Thymus (tissue), 11 donors: Measurements from ENCODE around the gene SLC38A8. TPM values are rescaled to one million over a fixed set of nuclear protein-coding genes. Genes with fewer than 3 reads are reported as not detected.

Experiments
- DNase-seq, 9 donors: peaks; one replicate each; pipeline ENCODE4 v3.0.0-alpha.2; 2013; ENCODE audit warnings: low spot score in 9 of 9, low read depth in 6 of 9, missing footprints in 1 of 9
- H3K27ac ChIP-seq, 2 donors: one replicate each; pipeline ENCODE4 v1.5.1; 2013; ENCODE audit warnings: control low read depth in 1 of 2, low read depth in 1 of 2, low read length in 1 of 2, mild to moderate bottlenecking in 1 of 2, moderate library complexity in 1 of 2
- H3K27me3 ChIP-seq, 2 donors: one replicate each; pipeline ENCODE4 v1.5.1; 2013; ENCODE audit warnings: low read length in 1 of 2; ENCODE audit not compliant: control insufficient read depth in 2 of 2, insufficient read depth in 1 of 2
- H3K36me3 ChIP-seq, 2 donors: one replicate each; pipeline ENCODE4 v1.5.1; 2013; ENCODE audit warnings: low read length in 1 of 2, mild to moderate bottlenecking in 1 of 2, moderate library complexity in 1 of 2; ENCODE audit not compliant: control insufficient read depth in 2 of 2, insufficient read depth in 2 of 2
- H3K4me1 ChIP-seq, 2 donors: one replicate each; pipeline ENCODE4 v1.5.1; 2013; ENCODE audit warnings: low read length in 2 of 2; ENCODE audit not compliant: control insufficient read depth in 2 of 2, insufficient read depth in 2 of 2
- H3K4me3 ChIP-seq, 2 donors: one replicate each; pipeline ENCODE4 v1.5.1; 2013; ENCODE audit warnings: low read length in 2 of 2, control low read depth in 1 of 2, mild to moderate bottlenecking in 1 of 2
- H3K9me3 ChIP-seq, 2 donors: one replicate each; pipeline ENCODE4 v1.5.1; 2013; ENCODE audit warnings: low read length in 1 of 2, mild to moderate bottlenecking in 1 of 2; ENCODE audit not compliant: control insufficient read depth in 2 of 2, insufficient read depth in 1 of 2
- WGBS: extraction: QIAGEN DNeasy Blood & Tissue Kit; methylation state at CpG from one replicate; pipeline ENCODE4 v1.1.7; 2013; 5-methylcytosine and 5-hydroxymethylcytosine counted together
- polyA plus RNA-seq: library from polyadenylated mRNA; stranded (reverse); fragments of 200-250 nt; gene quantifications from one replicate; pipeline ENCODE4 v1.2.3, GENCODE V29; 2013
- total RNA-seq: library from RNA; stranded (reverse); fragments of 120-200 nt; gene quantifications from one replicate; pipeline ENCODE4 v1.2.4, GENCODE V29; 2013
- donor health status: healthy.

Gene SLC38A8
- total and polyA plus RNA-seq, 2 donors, result 0.57 to 0.66 TPM

GRCh38 chr16:84062734-84063640 lies 20.4 kb upstream of the SLC38A8 start:
- no peak overlapping the region for H3K27ac ChIP-seq
- H3K4me3 ChIP-seq, result no peak overlapping the region
- 83% methylated on average over 25 of the region's 25 CpGs for WGBS
- peak in 3 of 9 donors; percentile 15 to 35 (median 33) for DNase-seq
- no peaks in the 10 kb centered on the region for H3K27me3 ChIP-seq
- H3K9me3 ChIP-seq, result no peaks in the 10 kb centered on the region
- peaks cover 69 to 71% of the 10 kb centered on the region in 2 donors for H3K36me3 ChIP-seq
- H3K4me1 ChIP-seq, result no peaks in the 10 kb centered on the region

- H3K36me3 ChIP-seq, result peaks cover 72 to 73% of the 10 kb centered on the region in 2 donors
- WGBS, result 98% methylated on average over 7 of the region's 7 CpGs
- no peak for DNase-seq
- H3K4me3 ChIP-seq, result no peak overlapping the region
- H3K27me3 ChIP-seq, result no peaks in the 10 kb centered on the region
- no peak overlapping the region for H3K27ac ChIP-seq
- H3K9me3 ChIP-seq, result no peaks in the 10 kb centered on the region
- no peaks in the 10 kb centered on the region for H3K4me1 ChIP-seq
Observed at GRCh38 chr16:84061236-84061819, 18.7 kb upstream of the SLC38A8 start.

GRCh38 chr16:84059946-84060901 lies 17.6 kb upstream of the SLC38A8 start:
- peaks cover 71 to 82% of the 10 kb centered on the region in 2 donors for H3K36me3 ChIP-seq
- no peaks in the 10 kb centered on the region for H3K9me3 ChIP-seq
- no peak overlapping the region for H3K4me3 ChIP-seq
- no peaks in the 10 kb centered on the region for H3K27me3 ChIP-seq
- H3K4me1 ChIP-seq, result no peaks in the 10 kb centered on the region
- DNase-seq, result no peak
- H3K27ac ChIP-seq, result no peak overlapping the region
- WGBS, result 97% methylated on average over 28 of the region's 28 CpGs

DNA sequence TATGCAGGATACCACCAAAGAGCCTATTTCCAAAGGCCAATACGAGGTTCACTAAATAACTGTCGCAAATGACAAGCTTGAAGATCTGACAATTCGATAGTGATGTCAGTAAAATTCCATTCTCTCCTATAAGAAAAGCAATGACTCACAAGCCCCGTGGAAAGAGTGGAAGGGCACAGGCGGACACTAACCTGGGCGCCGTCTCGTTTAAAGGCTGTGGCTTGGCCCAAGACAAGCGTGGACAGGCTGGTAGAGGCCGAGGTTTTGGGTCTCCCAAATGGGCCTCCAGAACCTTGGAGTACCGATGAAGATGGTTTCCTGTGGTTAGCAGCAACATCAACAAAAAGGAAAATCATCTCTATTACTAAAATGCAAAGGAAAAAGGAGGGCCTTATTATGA lies 16.5 kb upstream of the SLC38A8 start:
- Histone ChIP-seq H3K9me3 (no peaks in the 10 kb centered on the region), H3K27ac (no peak overlapping the region), H3K27me3 (no peaks in the 10 kb centered on the region), H3K36me3 (peaks cover 75 to 91% of the 10 kb centered on the region in 2 donors), H3K4me3 (no peak overlapping the region), H3K4me1 (no peaks in the 10 kb centered on the region)
- DNase-seq, result no peak
- 99% methylated on average over 11 of the region's 11 CpGs for WGBS

GRCh38 chr16:84058664-84059063 lies 16.1 kb upstream of the SLC38A8 start:
- no peaks in the 10 kb centered on the region for H3K4me1 ChIP-seq
- WGBS, result 99% methylated on average over 11 of the region's 11 CpGs
- no peak overlapping the region for H3K27ac ChIP-seq
- H3K36me3 ChIP-seq, result peaks cover 77 to 90% of the 10 kb centered on the region in 2 donors
- H3K9me3 ChIP-seq, result no peaks in the 10 kb centered on the region
- no peaks in the 10 kb centered on the region for H3K27me3 ChIP-seq
- no peak for DNase-seq
- H3K4me3 ChIP-seq, result no peak overlapping the region

- H3K27me3 ChIP-seq, result no peaks in the 10 kb centered on the region
- no peak overlapping the region for H3K4me3 ChIP-seq
- H3K36me3 ChIP-seq, result peaks cover 81 to 90% of the 10 kb centered on the region in 2 donors
- 98% methylated on average over 15 of the region's 15 CpGs for WGBS
- no peaks in the 10 kb centered on the region for H3K9me3 ChIP-seq
- no peaks in the 10 kb centered on the region for H3K4me1 ChIP-seq
- DNase-seq, result no peak
- H3K27ac ChIP-seq, result no peak overlapping the region
Observed at GRCh38 chr16:84058211-84058610, 15.6 kb upstream of the SLC38A8 start.

GRCh38 chr16:84056933-84057332 lies 14.3 kb upstream of the SLC38A8 start:
- 97% methylated on average over 7 of the region's 7 CpGs for whole genome bisulfite sequencing
- Histone ChIP-seq H3K9me3 (no peaks in the 10 kb centered on the region), H3K36me3 (peaks cover 80 to 90% of the 10 kb centered on the region in 2 donors), H3K27me3 (no peaks in the 10 kb centered on the region), H3K4me1 (no peaks in the 10 kb centered on the region), H3K4me3 (no peak overlapping the region), H3K27ac (no peak overlapping the region)
- no peak for DNase-seq

DNA sequence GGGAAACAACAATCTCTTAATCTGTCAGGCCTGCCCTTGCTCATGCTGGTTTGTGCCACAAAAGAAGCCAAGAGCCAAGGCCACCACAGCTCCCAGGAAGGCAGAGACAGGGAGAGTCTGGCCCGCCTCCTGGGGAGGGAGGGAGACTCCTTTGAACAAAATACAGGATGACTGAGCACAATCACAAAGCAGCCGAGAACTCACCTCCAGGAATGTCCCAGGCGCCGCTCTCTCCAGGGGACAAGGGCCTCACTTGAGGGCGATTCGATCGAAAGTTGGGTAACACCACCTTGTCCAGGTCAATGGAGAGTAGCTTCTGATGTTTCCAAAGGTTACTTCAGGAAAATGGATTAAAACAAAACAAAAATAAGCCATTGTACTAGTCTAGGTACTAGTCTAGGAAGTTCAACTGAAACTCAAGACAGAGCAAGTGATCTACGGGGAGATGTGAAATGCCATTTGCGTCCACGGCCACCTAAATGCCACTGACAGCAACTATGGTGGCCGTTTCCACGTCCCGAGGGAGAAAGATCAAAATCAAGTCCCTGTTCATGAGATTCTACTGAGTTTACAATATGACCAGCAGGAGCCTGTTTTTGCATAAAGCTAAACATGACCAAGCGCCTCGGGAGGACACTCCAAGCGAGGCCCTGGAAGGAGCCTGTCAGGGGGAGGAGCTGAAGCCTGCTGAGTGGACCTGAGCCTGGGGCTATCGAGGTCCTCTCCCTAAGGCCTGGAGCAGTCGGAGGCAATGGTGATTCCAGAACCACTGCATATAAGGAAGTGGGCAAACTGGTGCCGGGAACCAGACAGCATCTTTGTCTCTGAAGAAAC lies 13.4 kb upstream of the SLC38A8 start:
- DNase-seq, result no peak
- no peaks in the 10 kb centered on the region for H3K4me1 ChIP-seq
- no peak overlapping the region for H3K27ac ChIP-seq
- WGBS, result 98% methylated on average over 19 of the region's 19 CpGs
- no peak overlapping the region for H3K4me3 ChIP-seq
- H3K36me3 ChIP-seq, result peaks cover 71 to 82% of the 10 kb centered on the region in 2 donors
- H3K27me3 ChIP-seq, result no peaks in the 10 kb centered on the region
- no peaks in the 10 kb centered on the region for H3K9me3 ChIP-seq
